Lower leg skin (tissue), 4 donors: ENCODE measurements around the gene PARP15. TPM values are rescaled to one million over a fixed set of nuclear protein-coding genes. Genes with fewer than 3 reads are reported as not detected.
"Not testable (repeated sequence)": the region's sequence is repeated elsewhere in the genome, so short reads cannot be mapped to it uniquely, and the experiment has no call there.

ENCODE experiments used
- DNase-seq, 2 donors: peaks; one replicate each; pipeline ENCODE4 v3.0.0-alpha.2; 2019; ENCODE audit warnings: low spot score in 2 of 2
- H3K4me3 ChIP-seq: fragments of 200-600 bp; sonication (generic); 2 replicates; pipeline ENCODE4 v1.5.1; 2017; ENCODE audit warnings: mild to moderate bottlenecking, low read depth; ENCODE audit not compliant: poor library complexity, severe bottlenecking
- CTCF ChIP-seq, 3 donors: fragments of 450-650 bp; IDR thresholded peaks; one replicate each; pipeline ENCODE4 v1.5.1; 2016; ENCODE audit warnings: antibody characterized with exemption in 3 of 3, mild to moderate bottlenecking in 3 of 3, moderate library complexity in 2 of 3
- POLR2A ChIP-seq, 2 donors: fragments of 450-650 bp; IDR thresholded peaks; one replicate each; pipeline ENCODE4 v1.6.1; 2016 to 2017; ENCODE audit warnings: antibody characterized with exemption in 2 of 2, mild to moderate bottlenecking in 1 of 2, moderate library complexity in 1 of 2
- WGBS, 2 donors: methylation state at CpG; one replicate each; pipeline ENCODE4 v1.1.5; 2018; 5-methylcytosine and 5-hydroxymethylcytosine counted together
- intact Hi-C: fragments of 100-400 bp; cut with DNase I; formaldehyde crosslinking; loops from one replicate; pipeline ENCODE4 v1.15.0; 2023; ENCODE audit warnings: low total_unique reads
- total RNA-seq, 4 donors: library from RNA; depleted of rRNA; stranded (reverse); fragments of >200 nt; gene quantifications; one replicate each; pipeline ENCODE4 v1.1.0, GENCODE V29; 2016

PARP15 gene
- total RNA-seq, 4 donors from 2014 or later: 0.29 to 0.71 (median 0.38) TPM; not detected in 1

DNA sequence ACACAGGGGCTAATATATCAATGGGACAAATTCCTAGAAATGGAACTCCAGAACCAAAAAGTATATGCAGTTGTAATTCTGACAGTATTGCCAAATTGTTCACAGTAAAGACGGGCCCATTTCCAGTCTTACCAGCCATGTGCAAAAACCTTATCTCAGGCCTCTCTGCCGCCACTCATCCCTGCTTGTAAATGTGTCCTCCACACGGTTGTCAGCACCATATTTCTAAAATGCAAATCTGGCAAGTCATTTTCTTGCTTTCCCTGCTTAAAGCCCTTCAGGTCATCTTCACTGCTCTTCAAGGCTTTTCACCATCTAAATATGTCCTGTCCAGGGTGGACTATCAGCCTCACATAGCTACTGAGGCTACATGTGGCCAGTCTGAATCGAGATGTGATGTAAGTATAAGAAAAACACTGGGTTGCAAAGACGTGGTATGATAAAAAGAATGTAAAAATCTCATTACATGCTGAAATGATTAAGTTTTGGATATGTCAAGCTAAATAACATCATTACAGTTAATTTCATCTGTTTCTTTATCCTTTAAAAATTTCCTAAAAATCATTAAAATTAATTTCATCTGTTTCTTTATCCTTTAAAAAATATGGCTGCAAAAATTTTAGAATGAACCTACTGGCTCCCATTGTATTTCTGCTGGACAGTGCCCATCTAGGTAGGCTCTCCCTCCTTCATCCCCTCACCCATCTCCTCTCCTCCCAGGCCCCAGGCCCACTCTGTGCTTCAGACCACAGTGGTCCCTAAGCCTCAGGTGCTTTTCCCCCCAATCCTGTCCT lies 14.3 kb upstream of the PARP15 start:
- no peak for DNase-seq
- peak overlapping the region; percentile 79 for H3K4me3 ChIP-seq
- intact Hi-C loops: no loop called here
- 40 to 49% methylated on average over 5 of the region's 5 CpGs for WGBS, 2 donors
- TF ChIP-seq POLR2A (IDR thresholded peaks at IDR 0.05) (no peak), CTCF (IDR thresholded peaks at IDR 0.05) (no peak)

DNA sequence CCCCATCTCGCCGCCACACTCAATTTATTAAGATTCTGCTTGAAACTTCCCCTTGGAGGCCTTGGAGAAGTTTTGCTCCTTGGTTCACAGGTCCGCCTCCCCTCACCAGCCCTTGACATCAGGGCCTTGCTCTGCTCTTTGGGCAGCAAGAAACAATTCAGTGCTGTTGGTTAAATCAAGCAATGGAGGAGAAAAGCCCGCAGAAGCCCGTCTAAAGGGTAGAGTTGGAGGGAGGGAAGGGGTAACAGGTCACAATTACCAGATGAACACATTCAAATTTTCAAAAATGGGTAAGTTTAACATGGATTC lies 13.8 kb upstream of the PARP15 start:
- TF ChIP-seq CTCF (IDR thresholded peaks at IDR 0.05) (no peak), POLR2A (IDR thresholded peaks at IDR 0.05) (no peak)
- H3K4me3 ChIP-seq: peak overlapping the region; percentile 79
- 17 to 25% methylated on average over 5 of the region's 5 CpGs for WGBS, 2 donors
- intact Hi-C loops: no loop called here
- DNase-seq: no peak

- TF ChIP-seq CTCF (IDR thresholded peaks at IDR 0.05) (no peak), POLR2A (IDR thresholded peaks at IDR 0.05) (no peak)
- peak within 1 kb of the TSS; percentile 79 for H3K4me3 ChIP-seq
- peak; percentile 69 to 95 for DNase-seq
- 1% methylated on average over 38 to 54 of the region's 56 CpGs for WGBS, 2 donors
- intact Hi-C loops: no loop called here
Observed at GRCh38 chr3:122564155-122564912, 13.1 kb upstream of the PARP15 start, which contains the start of the genes DTX3L and PARP9. Gene DTX3L, plus strand, starts transcription at chr3:122564338. Its CDS starts 89 bp downstream, at chr3:122564427. Gene PARP9, minus strand, starts transcription at chr3:122564300. Its CDS starts 4,680 bp downstream, at chr3:122559620.

- intact Hi-C loops, DNase-seq, H3K4me3 ChIP-seq: not testable (repeated sequence)
- 97% methylated on average over 7 of the region's 7 CpGs for WGBS, 2 donors
Observed at GRCh38 chr3:122568131-122568530, 9.3 kb upstream of the PARP15 start.

DNA sequence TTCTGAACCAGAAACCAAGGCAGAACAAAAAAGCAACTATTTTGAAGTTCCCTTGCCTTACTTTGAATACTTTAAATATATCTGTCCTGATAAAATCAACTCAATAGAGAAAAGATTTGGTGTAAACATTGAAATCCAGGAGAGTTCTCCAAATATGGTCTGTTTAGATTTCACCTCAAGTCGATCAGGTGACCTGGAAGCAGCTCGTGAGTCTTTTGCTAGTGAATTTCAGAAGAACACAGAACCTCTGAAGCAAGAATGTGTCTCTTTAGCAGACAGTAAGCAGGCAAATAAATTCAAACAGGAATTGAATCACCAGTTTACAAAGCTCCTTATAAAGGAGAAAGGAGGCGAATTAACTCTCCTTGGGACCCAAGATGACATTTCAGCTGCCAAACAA lies 8.7 kb upstream of the PARP15 start:
- no peak for TF ChIP-seq POLR2A (IDR thresholded peaks at IDR 0.05)
- no peak for TF ChIP-seq CTCF (IDR thresholded peaks at IDR 0.05)
- 78 to 89% methylated on average over 3 of the region's 3 CpGs for WGBS, 2 donors
- DNase-seq: no peak
- intact Hi-C loops: no loop called here
- no peak overlapping the region for H3K4me3 ChIP-seq

- TF ChIP-seq CTCF (IDR thresholded peaks at IDR 0.05) (no peak), POLR2A (IDR thresholded peaks at IDR 0.05) (no peak)
- no peak for DNase-seq
- H3K4me3 ChIP-seq: no peak overlapping the region
- WGBS, 2 donors: 36 to 64% methylated on average over 3 of the region's 3 CpGs
- intact Hi-C loops: no loop called here
Observed at GRCh38 chr3:122572940-122573412, 4.5 kb upstream of the PARP15 start.
